CD14-positive monocyte (primary cell): ENCODE data around the gene PPARG. TPM values are rescaled to one million over a fixed set of nuclear protein-coding genes. Genes with fewer than 3 reads are reported as not detected.
"Not testable (repeated sequence)": the region's sequence is repeated elsewhere in the genome, so short reads cannot be mapped to it uniquely, and the experiment has no call there.

Source experiments
- DNase-seq, 3 donors: peaks; one replicate each; pipeline ENCODE4 v3.0.0-alpha.2; 2011 to 2022
- H2AFZ ChIP-seq: 2 replicates; pipeline ENCODE4 v1.6.0; 2012; ENCODE audit warnings: mild to moderate bottlenecking, low read depth, low read length, inconsistent platforms; ENCODE audit not compliant: insufficient read depth, poor library complexity, severe bottlenecking
- H3K27ac ChIP-seq, 2 donors: 1 replicate in 1 of 2; 2 replicates in 1 of 2; pipeline ENCODE4 v1.5.1; 2012 to 2013; ENCODE audit warnings: low read length in 2 of 2, control low read depth in 1 of 2, inconsistent platforms in 1 of 2, low read depth in 1 of 2, mild to moderate bottlenecking in 1 of 2
- H3K27me3 ChIP-seq, 2 donors: one replicate each; pipeline versions ENCODE4 v1.6.0 to v1.6.1; 2011 to 2013; ENCODE audit warnings: low read length in 2 of 2; ENCODE audit not compliant: control insufficient read depth in 2 of 2, insufficient read depth in 2 of 2
- H3K36me3 ChIP-seq, 2 donors: replicated peaks in 1 of 2; 1 replicate in 1 of 2; 2 replicates in 1 of 2; pipeline versions ENCODE4 v1.5.1 to v1.6.1; 2012 to 2013; ENCODE audit warnings: low read length in 2 of 2, control low read depth in 1 of 2, inconsistent platforms in 1 of 2, mild to moderate bottlenecking in 1 of 2; ENCODE audit not compliant: insufficient read depth in 2 of 2, control insufficient read depth in 1 of 2
- H3K4me1 ChIP-seq, 2 donors: 1 replicate in 1 of 2; 2 replicates in 1 of 2; pipeline versions ENCODE4 v1.5.1 to v1.6.1; 2012 to 2013; ENCODE audit warnings: low read length in 2 of 2, control low read depth in 1 of 2, inconsistent platforms in 1 of 2, mild to moderate bottlenecking in 1 of 2, moderate library complexity in 1 of 2; ENCODE audit not compliant: insufficient read depth in 2 of 2, control insufficient read depth in 1 of 2
- H3K4me2 ChIP-seq: replicated peaks from 2 replicates; pipeline ENCODE3; 2012; ENCODE audit warnings: low read length, moderate library complexity, mild to moderate bottlenecking; ENCODE audit not compliant: poor library complexity, severe bottlenecking; ENCODE audit errors: extremely low read depth
- H3K4me3 ChIP-seq, 3 experiments: fragments of 200-600 bp in 1 of 3; sonication (generic) in 1 of 3; replicated peaks in 1 of 3; 1 replicate in 2 of 3; 2 replicates in 1 of 3; pipeline ENCODE4 v1.5.1; 2011 to 2013; ENCODE audit warnings: low read length in 3 of 3, mild to moderate bottlenecking in 3 of 3, control low read depth in 2 of 3, low read depth in 2 of 3, inconsistent platforms in 1 of 3, moderate library complexity in 1 of 3
- H3K79me2 ChIP-seq: 2 replicates; pipeline ENCODE4 v1.6.0; 2012; ENCODE audit warnings: mild to moderate bottlenecking, control low read depth, inconsistent platforms, low read length, moderate library complexity; ENCODE audit not compliant: insufficient read depth
- H3K9ac ChIP-seq: 2 replicates; pipeline ENCODE4 v1.6.0; 2017; ENCODE audit warnings: low read length, mild to moderate bottlenecking; ENCODE audit not compliant: insufficient read depth, poor library complexity, severe bottlenecking
- H3K9me3 ChIP-seq, 2 donors: replicated peaks in 1 of 2; 1 replicate in 1 of 2; 2 replicates in 1 of 2; pipeline versions ENCODE4 v1.5.1 to v1.6.1; 2012 to 2013; ENCODE audit warnings: low read length in 2 of 2, control low read depth in 1 of 2; ENCODE audit not compliant: control insufficient read depth in 1 of 2, insufficient read depth in 1 of 2
- H4K20me1 ChIP-seq: 2 replicates; pipeline ENCODE4 v1.6.0; 2012; ENCODE audit warnings: mild to moderate bottlenecking, low read length, control low read depth, moderate library complexity; ENCODE audit not compliant: insufficient read depth
- H3K27ac Mint-ChIP-seq, 7 donors: one replicate each; pipeline ENCODE4 v1.8.0; 2020; ENCODE audit warnings: mild to moderate bottlenecking in 7 of 7, mixed read lengths in 7 of 7, moderate library complexity in 6 of 7, inconsistent platforms in 2 of 7
- H3K27me3 Mint-ChIP-seq, 3 donors: one replicate each; pipeline ENCODE4 v1.8.0; 2021 to 2022; ENCODE audit warnings: low read depth in 3 of 3, mild to moderate bottlenecking in 3 of 3, mixed read lengths in 3 of 3, moderate library complexity in 3 of 3, inconsistent platforms in 1 of 3
- H3K36me3 Mint-ChIP-seq, 2 donors: one replicate each; pipeline ENCODE4 v1.8.0; 2020; ENCODE audit warnings: mixed read lengths in 2 of 2, inconsistent platforms in 1 of 2, mild to moderate bottlenecking in 1 of 2
- H3K4me1 Mint-ChIP-seq: one replicate; pipeline ENCODE4 v1.8.0; 2020; ENCODE audit warnings: mild to moderate bottlenecking, mixed read lengths
- H3K4me3 Mint-ChIP-seq, 2 donors: one replicate each; pipeline ENCODE4 v1.8.0; 2020; ENCODE audit warnings: mild to moderate bottlenecking in 2 of 2, mixed read lengths in 2 of 2, moderate library complexity in 1 of 2
- H3K9me3 Mint-ChIP-seq, 7 donors: one replicate each; pipeline ENCODE4 v1.8.0; 2020 to 2022; ENCODE audit warnings: mixed read lengths in 7 of 7, mild to moderate bottlenecking in 6 of 7, moderate library complexity in 6 of 7, inconsistent platforms in 2 of 7
- whole genome bisulfite sequencing: methylation state at CpG from one replicate; pipeline ENCODE4 v1.1.5; 2013; ENCODE audit warnings: missing lambda C conversion rate; ENCODE audit not compliant: insufficient coverage; 5-methylcytosine and 5-hydroxymethylcytosine counted together
- intact Hi-C, 2 donors: fragments of 100-400 bp; cut with micrococcal nuclease; formaldehyde crosslinking; loops; one replicate each; pipeline versions ENCODE4 v1.15.0 to v1.15.1; 2023
- polyA plus RNA-seq, 3 donors: library from polyadenylated mRNA; depleted of rRNA in 1 of 3; unstranded in 2 of 3; stranded (reverse) in 1 of 3; fragments of 300-500 nt in 2 of 3; fragments of >200 nt in 1 of 3; fragmentation: Illumina TruSeq in 2 of 3; gene quantifications; 1 replicate in 2 of 3; 2 replicates in 1 of 3; pipeline ENCODE4 v1.2.3, GENCODE V29; 2012 to 2021
- TF ChIP-seq, protein P1 (sequence below): fragments of 200-600 bp; IDR thresholded peaks from one replicate; pipeline ENCODE4 v1.8.0; 2022; ENCODE audit warnings: antibody characterized with exemption, mild to moderate bottlenecking

The PPARG gene
- polyA plus RNA-seq, 3 donors: 0.56 to 2.0 (median 0.97) TPM

DNA sequence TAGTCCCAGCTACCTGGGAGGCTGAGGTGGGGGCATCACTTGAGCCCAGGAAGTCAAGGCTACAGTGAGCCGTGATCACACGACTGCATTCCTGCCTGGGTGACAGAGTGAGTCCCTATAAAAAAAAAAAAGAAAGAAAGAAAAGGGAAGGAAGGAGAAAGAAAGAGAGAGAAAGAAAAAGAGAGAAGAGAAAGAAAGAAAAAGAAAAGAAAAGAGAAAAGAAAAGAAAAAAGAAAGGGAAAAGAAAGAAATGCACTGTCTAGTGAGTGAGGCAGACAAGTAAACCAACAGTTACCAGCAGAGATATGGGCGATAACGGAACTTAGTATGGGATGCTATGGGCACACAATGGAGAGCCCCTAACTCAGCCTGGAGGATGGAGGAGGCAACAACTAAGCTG is 158.2 kb downstream of the PPARG start:
- H3K36me3 Mint-ChIP-seq: no peaks in the 10 kb centered on the region
- Histone ChIP-seq H4K20me1 (no peaks in the 10 kb centered on the region), H3K36me3 (no peaks in the 10 kb centered on the region), H3K27ac (no peak overlapping the region), H3K4me2 (no peak overlapping the region), H3K79me2 (no peaks in the 10 kb centered on the region), H3K9me3 (peaks cover 0 to 6% of the 10 kb centered on the region in 2 donors), H3K4me3 (no peak overlapping the region), H2AFZ (no peak overlapping the region), H3K27me3 (peaks cover 0 to 3% of the 10 kb centered on the region in 2 donors), H3K4me1 (peaks cover 8 to 16% of the 10 kb centered on the region in 2 donors), H3K9ac (no peak overlapping the region)
- no peak overlapping the region for H3K4me3 Mint-ChIP-seq
- H3K27ac Mint-ChIP-seq: peak overlapping the region in 1 of 7 donors; percentile 40
- H3K4me1 Mint-ChIP-seq: peaks cover 18% of the 10 kb centered on the region
- intact Hi-C loops: no loop called here
- WGBS: 100% methylated on average over 4 of the region's 4 CpGs
- no peak for DNase-seq
- peaks cover 2 to 11% (median 8%) of the 10 kb centered on the region in 3 donors for H3K27me3 Mint-ChIP-seq
- TF ChIP-seq, protein P1, sequence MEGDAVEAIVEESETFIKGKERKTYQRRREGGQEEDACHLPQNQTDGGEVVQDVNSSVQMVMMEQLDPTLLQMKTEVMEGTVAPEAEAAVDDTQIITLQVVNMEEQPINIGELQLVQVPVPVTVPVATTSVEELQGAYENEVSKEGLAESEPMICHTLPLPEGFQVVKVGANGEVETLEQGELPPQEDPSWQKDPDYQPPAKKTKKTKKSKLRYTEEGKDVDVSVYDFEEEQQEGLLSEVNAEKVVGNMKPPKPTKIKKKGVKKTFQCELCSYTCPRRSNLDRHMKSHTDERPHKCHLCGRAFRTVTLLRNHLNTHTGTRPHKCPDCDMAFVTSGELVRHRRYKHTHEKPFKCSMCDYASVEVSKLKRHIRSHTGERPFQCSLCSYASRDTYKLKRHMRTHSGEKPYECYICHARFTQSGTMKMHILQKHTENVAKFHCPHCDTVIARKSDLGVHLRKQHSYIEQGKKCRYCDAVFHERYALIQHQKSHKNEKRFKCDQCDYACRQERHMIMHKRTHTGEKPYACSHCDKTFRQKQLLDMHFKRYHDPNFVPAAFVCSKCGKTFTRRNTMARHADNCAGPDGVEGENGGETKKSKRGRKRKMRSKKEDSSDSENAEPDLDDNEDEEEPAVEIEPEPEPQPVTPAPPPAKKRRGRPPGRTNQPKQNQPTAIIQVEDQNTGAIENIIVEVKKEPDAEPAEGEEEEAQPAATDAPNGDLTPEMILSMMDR: no peak
- peaks cover 0 to 9% (median 4%) of the 10 kb centered on the region in 7 donors for H3K9me3 Mint-ChIP-seq

DNA sequence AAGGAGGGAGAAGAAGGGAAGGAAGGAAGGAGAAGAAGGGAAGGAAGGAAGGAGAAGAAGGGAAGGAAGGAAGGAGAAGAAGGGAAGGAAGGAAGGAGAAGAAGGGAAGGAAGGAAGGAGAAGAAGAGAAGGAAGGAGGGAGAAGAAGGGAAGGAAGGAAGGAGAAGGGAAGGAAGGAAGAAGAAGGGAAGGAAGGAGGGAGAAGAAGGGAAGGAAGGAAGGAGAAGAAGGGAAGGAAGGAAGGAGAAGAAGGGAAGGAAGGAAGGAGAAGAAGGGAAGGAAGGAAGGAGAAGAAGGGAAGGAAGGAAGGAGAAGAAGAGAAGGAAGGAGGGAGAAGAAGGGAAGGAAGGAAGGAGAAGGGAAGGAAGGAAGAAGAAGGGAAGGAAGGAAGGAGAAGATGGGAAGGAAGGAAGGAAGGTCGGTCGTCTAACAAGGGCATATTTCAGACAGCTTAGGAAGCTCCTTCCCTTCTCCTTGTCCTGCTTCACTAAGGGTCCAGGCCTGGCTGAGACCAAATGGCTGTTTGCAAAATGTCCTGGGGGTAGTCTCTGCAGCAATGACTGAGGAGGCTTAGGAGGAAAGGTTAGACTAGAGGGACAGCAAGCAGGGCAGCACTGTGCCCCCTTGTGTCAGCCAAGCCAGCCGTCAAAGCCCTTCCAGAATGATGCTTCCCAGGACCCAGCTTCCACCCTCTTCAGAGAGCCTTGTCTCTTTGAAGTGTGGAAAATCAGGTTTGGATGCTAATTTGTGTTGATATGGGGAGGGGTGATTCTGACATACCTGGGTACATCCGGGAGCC is 159.7 kb downstream of the PPARG start:
- H4K20me1 ChIP-seq, H3K4me2 ChIP-seq, DNase-seq, H2AFZ ChIP-seq, H3K27me3 Mint-ChIP-seq, H3K9me3 ChIP-seq, H3K9ac ChIP-seq, H3K4me3 Mint-ChIP-seq, H3K27me3 ChIP-seq, intact Hi-C loops, H3K36me3 Mint-ChIP-seq, H3K27ac ChIP-seq, H3K36me3 ChIP-seq, H3K79me2 ChIP-seq, H3K4me3 ChIP-seq: not testable (repeated sequence)
- Mint-ChIP-seq H3K27ac (peak overlapping the region in 1 of 7 donors; percentile 57), H3K4me1 (peaks cover 18% of the 10 kb centered on the region), H3K9me3 (peaks cover 0 to 13% (median 4%) of the 10 kb centered on the region in 7 donors)
- 63% methylated on average over 1 of the region's 4 CpGs for WGBS
- H3K4me1 ChIP-seq: peaks cover 8 to 16% of the 10 kb centered on the region in 2 donors
